Measurements from ENCODE around the gene SCLT1. TPM values are rescaled to one million over a fixed set of nuclear protein-coding genes. Genes with fewer than 3 reads are reported as not detected.

The SCLT1 gene
- total and polyA plus RNA-seq, 7 experiments from 2014 or later = 5.9 to 36.4 (median 24.6) TPM

DNA sequence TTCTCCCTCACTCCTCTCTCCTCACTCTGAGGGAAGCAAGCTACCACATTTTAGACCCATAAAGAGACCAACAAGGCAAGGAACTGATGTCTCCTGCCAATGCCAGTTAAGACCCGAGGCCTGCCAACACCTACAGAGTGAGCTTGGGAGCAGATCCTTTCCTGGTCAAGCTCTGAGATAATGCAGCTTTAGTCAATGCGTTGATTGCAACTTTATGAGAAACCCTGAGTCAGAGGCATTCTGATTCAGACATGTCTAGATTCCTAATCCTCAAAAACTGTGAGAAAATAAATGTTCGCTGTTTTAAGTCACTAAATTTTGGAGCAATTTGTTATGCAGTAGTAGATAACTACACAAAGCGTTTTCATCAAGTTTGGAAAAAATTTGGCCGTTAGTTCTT lies 168.4 kb downstream of the SCLT1 start:
- ATAC-seq (no peak), DNase-seq (no peak)
- intact Hi-C loops (cut with micrococcal nuclease) = no loop called here
- H3K27ac ChIP-seq (ENCODE audit: low read depth, low read length) = no peak overlapping the region
- H3K4me1 Mint-ChIP-seq = peaks cover 0 to 11% (median 0%) of the 10 kb centered on the region in 7 donors
- no peaks in the 10 kb centered on the region for H3K27me3 Mint-ChIP-seq
- no peaks in the 10 kb centered on the region for H3K9me3 ChIP-seq (ENCODE audit: control insufficient read depth in 2 of 3, low read length in 3 of 3)
- H3K4me3 Mint-ChIP-seq = no peak overlapping the region
- no peaks in the 10 kb centered on the region for H3K27me3 ChIP-seq (ENCODE audit: control insufficient read depth in 2 of 2, insufficient read depth in 2 of 2, low read length in 2 of 2)
- no peaks in the 10 kb centered on the region for H3K4me1 ChIP-seq (ENCODE audit: control insufficient read depth in 2 of 2, insufficient read depth in 2 of 2, low read length in 2 of 2)
- no peaks in the 10 kb centered on the region for H3K36me3 ChIP-seq (ENCODE audit: control insufficient read depth in 2 of 3, insufficient read depth in 3 of 3, low read length in 3 of 3)
- ChIA-PET POLR2A (no interaction called here), CTCF (no interaction called here)
- peaks cover 0 to 17% (median 2%) of the 10 kb centered on the region in 11 donors for H3K9me3 Mint-ChIP-seq
- peaks cover 3 to 57% (median 49%) of the 10 kb centered on the region in 5 donors for H3K36me3 Mint-ChIP-seq
- H3K27ac Mint-ChIP-seq = no peak overlapping the region
- no peak overlapping the region for H3K4me3 ChIP-seq (ENCODE audit: low read length)

DNA sequence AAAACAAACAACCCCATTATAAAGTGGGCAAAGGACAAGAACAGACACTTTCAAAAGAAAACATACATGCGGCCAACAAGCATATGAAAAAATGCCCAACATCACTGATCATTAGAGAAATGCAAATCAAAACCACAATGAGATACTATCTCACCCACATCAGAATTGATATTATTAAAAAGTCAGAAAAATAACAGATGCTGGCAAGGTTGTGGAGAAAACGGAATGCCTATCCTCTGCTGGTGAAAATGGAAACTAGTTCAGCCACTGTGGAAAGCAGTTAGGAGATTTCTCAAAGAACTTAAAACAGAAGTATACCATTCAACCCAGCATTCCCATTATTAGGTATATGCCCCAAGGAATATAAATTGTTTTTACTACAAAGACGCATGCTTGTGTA lies 171.4 kb downstream of the SCLT1 start:
- Histone ChIP-seq H3K27me3 (ENCODE audit: control insufficient read depth in 2 of 2, insufficient read depth in 2 of 2, low read length in 2 of 2) (no peaks in the 10 kb centered on the region), H3K4me3 (ENCODE audit: low read length) (no peak overlapping the region), H3K9me3 (ENCODE audit: control insufficient read depth in 2 of 3, low read length in 3 of 3) (no peaks in the 10 kb centered on the region), H3K27ac (ENCODE audit: low read depth, low read length) (no peak overlapping the region), H3K36me3 (ENCODE audit: control insufficient read depth in 2 of 3, insufficient read depth in 3 of 3, low read length in 3 of 3) (no peaks in the 10 kb centered on the region), H3K4me1 (ENCODE audit: control insufficient read depth in 2 of 2, insufficient read depth in 2 of 2, low read length in 2 of 2) (peaks cover 3 to 9% of the 10 kb centered on the region in 2 donors)
- Mint-ChIP-seq H3K4me3 (no peak overlapping the region), H3K4me1 (peaks cover 21 to 32% (median 22%) of the 10 kb centered on the region in 7 donors), H3K9me3 (peaks cover 0 to 8% (median 2%) of the 10 kb centered on the region in 11 donors), H3K27ac (no peak overlapping the region), H3K27me3 (no peaks in the 10 kb centered on the region), H3K36me3 (peaks cover 3 to 57% (median 39%) of the 10 kb centered on the region in 5 donors)
- POLR2A ChIA-PET = no interaction called here
- no peak for DNase-seq
- intact Hi-C loops (cut with micrococcal nuclease) = no loop called here
- CTCF ChIA-PET = no interaction called here
- ATAC-seq = no peak

DNA sequence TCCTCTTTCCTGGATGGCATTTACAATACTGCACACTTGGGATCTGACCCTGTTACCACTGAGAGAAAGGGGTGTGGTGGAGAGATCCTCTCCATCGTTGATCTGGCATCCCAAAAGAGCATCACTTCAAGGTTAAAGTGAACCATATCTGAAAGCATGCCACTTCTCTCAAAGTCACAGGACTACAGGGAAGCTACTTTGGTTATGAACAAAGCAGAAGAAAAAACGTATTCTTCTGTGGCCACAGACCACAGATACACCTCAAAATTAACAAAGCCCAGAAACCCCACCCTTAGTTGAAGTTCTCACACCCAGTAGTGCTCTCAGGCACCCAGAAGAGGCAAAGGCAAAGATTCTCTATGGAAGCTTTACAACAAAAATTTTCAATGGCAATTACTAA lies 175.6 kb downstream of the SCLT1 start:
- H3K4me1 Mint-ChIP-seq = peaks cover 21 to 31% (median 22%) of the 10 kb centered on the region in 7 donors

DNA sequence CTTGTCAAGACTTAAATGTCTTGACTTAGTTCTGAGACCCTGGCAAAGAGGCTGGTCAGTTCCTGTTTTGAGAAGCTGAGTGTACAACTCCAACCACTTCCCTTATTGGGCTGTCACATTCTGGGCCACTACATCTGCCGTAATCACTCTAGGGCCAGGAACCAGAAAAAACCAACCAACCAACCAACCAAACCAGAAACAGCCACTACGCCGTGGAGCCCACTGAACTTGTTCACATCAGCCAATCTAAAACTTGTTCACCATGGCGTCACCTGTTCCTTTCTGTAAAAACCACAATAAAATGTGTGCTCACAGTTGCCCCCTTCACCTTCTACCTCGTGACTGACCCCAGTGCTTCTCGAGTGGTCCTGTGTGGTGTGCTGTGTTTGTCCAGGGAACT lies 176.5 kb downstream of the SCLT1 start:
- intact Hi-C loops (cut with micrococcal nuclease) = no loop called here
- Mint-ChIP-seq H3K9me3 (no peaks in the 10 kb centered on the region), H3K4me1 (peaks cover 21 to 31% (median 22%) of the 10 kb centered on the region in 7 donors), H3K4me3 (no peak overlapping the region), H3K27ac (peak overlapping the region in 1 of 9 donors; percentile 1), H3K36me3 (peaks cover 0 to 39% (median 20%) of the 10 kb centered on the region in 5 donors), H3K27me3 (no peaks in the 10 kb centered on the region)
- H3K27ac ChIP-seq (ENCODE audit: low read depth, low read length) = no peak overlapping the region
- no peaks in the 10 kb centered on the region for H3K9me3 ChIP-seq (ENCODE audit: control insufficient read depth in 2 of 3, low read length in 3 of 3)
- no peaks in the 10 kb centered on the region for H3K36me3 ChIP-seq (ENCODE audit: control insufficient read depth in 2 of 3, insufficient read depth in 3 of 3, low read length in 3 of 3)
- no peak overlapping the region for H3K4me3 ChIP-seq (ENCODE audit: low read length)
- CTCF ChIA-PET = no interaction called here
- H3K27me3 ChIP-seq (ENCODE audit: control insufficient read depth in 2 of 2, insufficient read depth in 2 of 2, low read length in 2 of 2) = no peaks in the 10 kb centered on the region
- DNase-seq (no peak), ATAC-seq (peak; percentile 87)
- H3K4me1 ChIP-seq (ENCODE audit: control insufficient read depth in 2 of 2, insufficient read depth in 2 of 2, low read length in 2 of 2) = peaks cover 3 to 9% of the 10 kb centered on the region in 2 donors
- POLR2A ChIA-PET = no interaction called here

More for the DNA sequence above, 175.6 kb downstream of the SCLT1 start:
- Mint-ChIP-seq H3K27ac (peak overlapping the region in 1 of 9 donors; percentile 1), H3K4me3 (peak overlapping the region in 3 of 10 donors; percentile 9 to 34 (median 26)), H3K36me3 (peaks cover 0 to 46% (median 27%) of the 10 kb centered on the region in 5 donors), H3K27me3 (no peaks in the 10 kb centered on the region), H3K9me3 (no peaks in the 10 kb centered on the region)
- Histone ChIP-seq H3K4me3 (ENCODE audit: low read length) (no peak overlapping the region), H3K36me3 (ENCODE audit: control insufficient read depth in 2 of 3, insufficient read depth in 3 of 3, low read length in 3 of 3) (no peaks in the 10 kb centered on the region), H3K27ac (ENCODE audit: low read depth, low read length) (no peak overlapping the region), H3K4me1 (ENCODE audit: control insufficient read depth in 2 of 2, insufficient read depth in 2 of 2, low read length in 2 of 2) (peaks cover 3 to 9% of the 10 kb centered on the region in 2 donors), H3K9me3 (ENCODE audit: control insufficient read depth in 2 of 3, low read length in 3 of 3) (no peaks in the 10 kb centered on the region), H3K27me3 (ENCODE audit: control insufficient read depth in 2 of 2, insufficient read depth in 2 of 2, low read length in 2 of 2) (no peaks in the 10 kb centered on the region)
- intact Hi-C loops (cut with micrococcal nuclease) = no loop called here
- POLR2A ChIA-PET = no interaction called here
- peak; percentile 66 for ATAC-seq
- peak in 3 of 9 donors; percentile 0 to 7 (median 3) for DNase-seq
- CTCF ChIA-PET = no interaction called here

DNA sequence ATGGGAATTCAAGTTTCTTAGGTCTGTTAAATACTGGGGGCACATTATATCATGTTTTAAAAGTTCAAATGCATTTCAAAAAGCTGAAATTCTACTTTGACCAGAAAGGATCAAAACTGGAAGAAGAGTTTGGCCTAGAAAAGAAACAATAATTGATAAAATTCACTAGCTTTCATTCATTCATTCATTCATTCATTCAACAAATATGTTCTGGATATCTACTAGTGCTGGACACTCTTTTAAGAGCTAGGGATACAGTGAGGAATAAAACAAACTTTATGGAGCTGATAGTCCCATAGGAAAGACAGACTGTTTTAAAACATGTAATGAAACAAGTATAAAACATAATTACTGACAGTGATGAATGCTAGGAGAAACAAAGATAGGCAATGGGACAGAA lies 177.8 kb downstream of the SCLT1 start:
- Mint-ChIP-seq H3K27ac (no peak overlapping the region), H3K27me3 (no peaks in the 10 kb centered on the region), H3K4me3 (no peak overlapping the region), H3K4me1 (peaks cover 19 to 28% (median 22%) of the 10 kb centered on the region in 7 donors), H3K36me3 (peaks cover 0 to 35% (median 16%) of the 10 kb centered on the region in 5 donors), H3K9me3 (no peaks in the 10 kb centered on the region)
- DNase-seq (no peak), ATAC-seq (no peak)
- ChIA-PET CTCF (interaction anchor here (0.5 kb wide), 1 partner anchor 74 kb away, joined by 3 read pairs; no protein-coding TSS in a partner anchor), POLR2A (no interaction called here)
- H3K4me1 ChIP-seq (ENCODE audit: control insufficient read depth in 2 of 2, insufficient read depth in 2 of 2, low read length in 2 of 2) = peaks cover 3 to 9% of the 10 kb centered on the region in 2 donors
- no peaks in the 10 kb centered on the region for H3K9me3 ChIP-seq (ENCODE audit: control insufficient read depth in 2 of 3, low read length in 3 of 3)
- H3K4me3 ChIP-seq (ENCODE audit: low read length) = no peak overlapping the region
- H3K27me3 ChIP-seq (ENCODE audit: control insufficient read depth in 2 of 2, insufficient read depth in 2 of 2, low read length in 2 of 2) = no peaks in the 10 kb centered on the region
- intact Hi-C loops (cut with micrococcal nuclease) = no loop called here
- no peak overlapping the region for H3K27ac ChIP-seq (ENCODE audit: low read depth, low read length)
- H3K36me3 ChIP-seq (ENCODE audit: control insufficient read depth in 2 of 3, insufficient read depth in 3 of 3, low read length in 3 of 3) = no peaks in the 10 kb centered on the region

DNA sequence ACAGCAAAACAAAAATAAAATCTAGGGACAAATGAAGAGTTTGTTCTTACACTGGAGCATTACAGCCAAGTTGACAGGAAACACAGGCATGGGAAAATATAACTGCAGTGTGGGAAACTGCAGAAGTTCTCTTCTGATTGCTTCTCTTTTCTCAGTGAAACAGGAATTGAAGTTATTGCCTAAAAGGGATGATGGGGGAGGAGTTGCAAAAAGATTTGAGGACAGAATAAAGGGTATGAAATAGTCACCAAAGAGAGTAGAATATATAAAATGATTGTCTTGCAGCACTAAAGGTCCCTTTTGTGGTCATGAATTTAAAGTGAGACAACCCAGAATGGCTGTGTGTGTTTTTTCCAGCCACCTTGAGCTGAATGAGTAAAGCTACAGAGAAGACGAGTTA lies 180.1 kb downstream of the SCLT1 start:
- H3K36me3 ChIP-seq (ENCODE audit: control insufficient read depth in 2 of 3, insufficient read depth in 3 of 3, low read length in 3 of 3) = no peaks in the 10 kb centered on the region
- Mint-ChIP-seq H3K36me3 (peaks cover 0 to 24% (median 9%) of the 10 kb centered on the region in 5 donors), H3K4me1 (peaks cover 6 to 17% (median 7%) of the 10 kb centered on the region in 7 donors), H3K9me3 (no peaks in the 10 kb centered on the region), H3K27me3 (no peaks in the 10 kb centered on the region), H3K27ac (no peak overlapping the region), H3K4me3 (no peak overlapping the region)
- CTCF ChIA-PET = no interaction called here
- intact Hi-C loops (cut with micrococcal nuclease) = no loop called here
- H3K27ac ChIP-seq (ENCODE audit: low read depth, low read length) = no peak overlapping the region
- DNase-seq (no peak), ATAC-seq (peak; percentile 15)
- POLR2A ChIA-PET = no interaction called here
- H3K4me3 ChIP-seq (ENCODE audit: low read length) = no peak overlapping the region
- no peaks in the 10 kb centered on the region for H3K9me3 ChIP-seq (ENCODE audit: control insufficient read depth in 2 of 3, low read length in 3 of 3)
- peaks cover 3% of the 10 kb centered on the region in 2 donors for H3K4me1 ChIP-seq (ENCODE audit: control insufficient read depth in 2 of 2, insufficient read depth in 2 of 2, low read length in 2 of 2)
- H3K27me3 ChIP-seq (ENCODE audit: control insufficient read depth in 2 of 2, insufficient read depth in 2 of 2, low read length in 2 of 2) = no peaks in the 10 kb centered on the region

DNA sequence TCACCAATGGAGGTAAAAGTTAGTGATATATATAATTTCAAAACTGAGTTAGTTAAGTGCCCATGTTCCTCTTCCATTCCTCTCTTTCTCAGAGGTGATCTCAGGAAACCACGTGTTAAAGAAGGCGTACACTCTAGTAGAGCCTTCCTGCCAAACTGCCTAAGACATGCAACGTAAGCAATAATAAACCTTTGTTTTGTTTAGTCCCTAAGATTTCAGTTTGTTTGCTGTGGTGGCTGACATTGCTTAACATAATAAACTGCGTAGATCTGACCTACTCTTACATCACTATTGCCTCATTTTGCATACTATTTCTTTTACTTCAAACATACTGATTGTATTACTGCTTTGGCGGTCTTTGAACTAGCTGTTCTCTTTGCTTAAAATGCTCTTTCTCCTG lies 184.6 kb downstream of the SCLT1 start:
- POLR2A ChIA-PET = no interaction called here
- CTCF ChIA-PET = no interaction called here
- no peaks in the 10 kb centered on the region for H3K27me3 ChIP-seq (ENCODE audit: control insufficient read depth in 2 of 2, insufficient read depth in 2 of 2, low read length in 2 of 2)

More for the DNA sequence above, 184.6 kb downstream of the SCLT1 start:
- Histone ChIP-seq H3K9me3 (ENCODE audit: control insufficient read depth in 2 of 3, low read length in 3 of 3) (no peaks in the 10 kb centered on the region), H3K4me1 (ENCODE audit: control insufficient read depth in 2 of 2, insufficient read depth in 2 of 2, low read length in 2 of 2) (no peaks in the 10 kb centered on the region), H3K36me3 (ENCODE audit: control insufficient read depth in 2 of 3, insufficient read depth in 3 of 3, low read length in 3 of 3) (no peaks in the 10 kb centered on the region), H3K27ac (ENCODE audit: low read depth, low read length) (no peak overlapping the region), H3K4me3 (ENCODE audit: low read length) (no peak overlapping the region)
- DNase-seq (no peak), ATAC-seq (no peak)
- Mint-ChIP-seq H3K4me1 (peaks cover 0 to 7% (median 0%) of the 10 kb centered on the region in 7 donors), H3K4me3 (no peak overlapping the region), H3K27me3 (no peaks in the 10 kb centered on the region), H3K9me3 (peaks cover 0 to 3% (median 0%) of the 10 kb centered on the region in 11 donors), H3K27ac (no peak overlapping the region), H3K36me3 (peaks cover 0 to 19% (median 9%) of the 10 kb centered on the region in 5 donors)
- intact Hi-C loops (cut with micrococcal nuclease) = no loop called here
